Neural progenitor cell (in vitro differentiated cells): ENCODE results near the gene NEB.

Source experiments
- CTCF ChIP-seq: fragments of 200-600 bp; sonication (generic); IDR thresholded peaks from 2 replicates; pipeline ENCODE4 v1.5.1; 2017; ENCODE audit warnings: antibody characterized with exemption, mild to moderate bottlenecking
- EZH2 ChIP-seq: fragments of 200-600 bp; sonication (generic); IDR thresholded peaks from 2 replicates; pipeline ENCODE4 v1.6.1; 2017; ENCODE audit warnings: antibody characterized with exemption, mild to moderate bottlenecking, moderate library complexity
- EZH2phosphoT487 ChIP-seq: fragments of 200-600 bp; sonication (generic); IDR thresholded peaks from 2 replicates; pipeline ENCODE4 v1.6.1; 2017; ENCODE audit warnings: antibody characterized with exemption

- no peak for TF ChIP-seq CTCF
- TF ChIP-seq EZH2: no peak
- TF ChIP-seq EZH2phosphoT487: no peak
Observed at GRCh38 chr2:151681051-151681450, 53.2 kb downstream of the NEB start.
